Measurements from ENCODE around the gene PDIA4. TPM values are rescaled to one million over a fixed set of nuclear protein-coding genes. Genes with fewer than 3 reads are reported as not detected.

The PDIA4 gene
- total RNA-seq, 1 experiment from 2014 or later, result 341 TPM

- Mint-ChIP-seq H3K27me3 (ENCODE audit: low read depth) (no peaks in the 10 kb centered on the region), H3K36me3 (peaks cover 84% of the 10 kb centered on the region), H3K4me1 (peaks cover 9% of the 10 kb centered on the region), H3K4me3 (no peak overlapping the region), H3K27ac (no peak overlapping the region; the same call in 1 of the 2 replicates), H3K9me3 (no peaks in the 10 kb centered on the region)
- no peak for DNase-seq (ENCODE audit: low spot score)
- CTCF ChIA-PET, result interaction anchor here (0.6 to 3.3 kb wide), 20 partner anchors 12 to 400 kb away, joined by 3 to 60 read pairs (median 6); partner anchors contain the start of genes PDIA4 and ZNF282
- peak; percentile 15 for ATAC-seq
- POLR2A ChIA-PET, result interaction anchor here (1.0 kb wide), 2 partner anchors 60 to 196 kb away, joined by 3 to 4 read pairs; no protein-coding TSS in a partner anchor
- 0 out of 2 replicates have a peak, but pooled peaks have one; percentile 17 for TF ChIP-seq CBFB (CRISPR knock-in tag; IDR thresholded peaks at IDR 0.05; ENCODE audit: low read depth)
- no peak for TF ChIP-seq FOXP4 (CRISPR knock-in tag; IDR thresholded peaks at IDR 0.05)
These were observed 22.0 kb downstream of the PDIA4 start for GRCh38 chr7:149006345-149006725.

GRCh38 chr7:149005427-149006344 lies 22.6 kb downstream of the PDIA4 start:
- Mint-ChIP-seq H3K4me3 (no peak overlapping the region), H3K9me3 (no peaks in the 10 kb centered on the region), H3K27ac (no peak overlapping the region; the same call in 1 of the 2 replicates), H3K4me1 (peaks cover 2% of the 10 kb centered on the region; the same call in 1 of the 2 replicates), H3K36me3 (peaks cover 78% of the 10 kb centered on the region), H3K27me3 (ENCODE audit: low read depth) (no peaks in the 10 kb centered on the region)
- POLR2A ChIA-PET, result interaction anchor here (1.0 kb wide), 2 partner anchors 60 to 195 kb away, joined by 3 to 4 read pairs; no protein-coding TSS in a partner anchor
- ATAC-seq, result peak; percentile 88
- CTCF ChIA-PET, result interaction anchor here (0.6 to 3.3 kb wide), 44 partner anchors 9 to 504 kb away, joined by 3 to 60 read pairs (median 4); partner anchors contain the start of genes PDIA4, ZNF282 and ZNF398
- DNase-seq (ENCODE audit: low spot score), result peak; percentile 89
- TF ChIP-seq USF2 (CRISPR knock-in tag; IDR thresholded peaks at IDR 0.05) (no peak), MAX (CRISPR knock-in tag; IDR thresholded peaks at IDR 0.05) (peak; percentile 73; the same call in 1 of the 2 replicates), SOX15 (CRISPR knock-in tag; IDR thresholded peaks at IDR 0.05) (no peak), ZNF219 (CRISPR knock-in tag; IDR thresholded peaks at IDR 0.05; ENCODE audit: borderline replicate concordance) (no peak), RELA (CRISPR knock-in tag; IDR thresholded peaks at IDR 0.05; ENCODE audit: borderline replicate concordance) (no peak), CREB1 (CRISPR knock-in tag; IDR thresholded peaks at IDR 0.05) (no peak), E2F5 (CRISPR knock-in tag; IDR thresholded peaks at IDR 0.05) (no peak), CTCF (IDR thresholded peaks at IDR 0.05) (peak; percentile 93), FOXP1 (CRISPR knock-in tag; IDR thresholded peaks at IDR 0.05; ENCODE audit: borderline replicate concordance) (no peak), ZNF138 (CRISPR knock-in tag; conservative IDR thresholded peaks at IDR 0.05) (no peak), ZNF263 (CRISPR knock-in tag; IDR thresholded peaks at IDR 0.05; ENCODE audit: low read depth) (no peak), OVOL2 (CRISPR knock-in tag; IDR thresholded peaks at IDR 0.05; ENCODE audit: borderline replicate concordance) (no peak), ZNF532 (CRISPR knock-in tag; IDR thresholded peaks at IDR 0.05; ENCODE audit: borderline replicate concordance) (no peak), TP53 (CRISPR knock-in tag; IDR thresholded peaks at IDR 0.05) (no peak), GABPB1 (CRISPR knock-in tag; IDR thresholded peaks at IDR 0.05) (no peak), PRRX2 (CRISPR knock-in tag; IDR thresholded peaks at IDR 0.05) (no peak), ZNF317 (CRISPR knock-in tag; IDR thresholded peaks at IDR 0.05; ENCODE audit: borderline replicate concordance, low read depth) (no peak), NR1H2 (CRISPR knock-in tag; IDR thresholded peaks at IDR 0.05) (no peak), E2F4 (CRISPR knock-in tag; IDR thresholded peaks at IDR 0.05; ENCODE audit: borderline replicate concordance, low read depth) (no peak)
